HG03460 (cell line): ENCODE measurements around the gene SNX14.
"Not testable (repeated sequence)": the region's sequence is repeated elsewhere in the genome, so short reads cannot be mapped to it uniquely, and the experiment has no call there.

Experiments used
- ATAC-seq: cut with Tn5 transposase; IDR thresholded peaks from one replicate; pipeline ENCODE4 v1.9.1; 2021; ENCODE audit not compliant: unreplicated experiment

The SNX14 gene

DNA sequence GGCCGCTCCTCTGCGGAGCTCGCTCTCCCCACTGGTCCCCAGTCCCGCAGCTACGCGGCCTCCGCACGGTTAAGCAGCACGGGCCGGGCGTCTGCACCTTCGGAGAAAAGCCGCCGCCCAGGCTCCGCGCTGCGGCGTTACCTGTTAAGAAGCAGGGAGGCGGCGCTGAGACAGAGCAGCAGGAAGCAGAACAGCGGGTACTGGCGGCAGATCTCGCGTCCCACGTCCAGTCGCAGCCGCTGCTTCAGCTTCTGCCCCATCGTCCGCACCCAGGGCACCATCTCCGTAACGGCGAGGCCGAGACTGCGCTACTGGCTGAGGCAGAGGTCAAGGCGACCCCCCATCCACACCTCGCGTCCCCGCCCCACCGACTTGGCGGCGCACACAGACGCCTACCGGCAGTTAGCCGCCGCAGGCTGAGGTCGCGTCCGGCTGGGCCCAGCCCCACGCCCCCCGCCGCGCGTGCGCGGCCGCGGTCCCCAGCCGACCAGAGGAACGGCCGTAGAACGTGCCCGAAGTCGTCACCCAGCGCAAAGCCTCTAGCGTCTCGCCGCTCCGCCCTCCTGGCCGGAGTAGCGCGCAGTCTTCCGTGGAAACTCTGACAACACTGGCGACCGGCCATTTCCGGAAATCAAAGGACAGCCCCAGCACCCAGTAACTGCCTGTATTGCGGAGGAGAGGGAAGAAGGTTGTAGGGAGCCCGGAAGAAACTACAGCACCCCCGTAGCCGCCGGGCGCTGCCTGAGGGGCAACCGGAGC is at the start of gene SNX14:
Gene SNX14, minus strand, starts transcription at position 421 of the 759 bp plus-strand sequence. Its CDS starts 140 bp downstream, at position 281.
- ATAC-seq: peak; percentile 87

- peak; percentile 63 for ATAC-seq
Observed at GRCh38 chr6:85642774-85643536, 49.3 kb upstream of the SNX14 start, which contains the start of gene SYNCRIP. Gene SYNCRIP, minus strand, starts transcription at chr6:85642886. Its CDS starts 1,447 bp downstream, at chr6:85641439.

DNA sequence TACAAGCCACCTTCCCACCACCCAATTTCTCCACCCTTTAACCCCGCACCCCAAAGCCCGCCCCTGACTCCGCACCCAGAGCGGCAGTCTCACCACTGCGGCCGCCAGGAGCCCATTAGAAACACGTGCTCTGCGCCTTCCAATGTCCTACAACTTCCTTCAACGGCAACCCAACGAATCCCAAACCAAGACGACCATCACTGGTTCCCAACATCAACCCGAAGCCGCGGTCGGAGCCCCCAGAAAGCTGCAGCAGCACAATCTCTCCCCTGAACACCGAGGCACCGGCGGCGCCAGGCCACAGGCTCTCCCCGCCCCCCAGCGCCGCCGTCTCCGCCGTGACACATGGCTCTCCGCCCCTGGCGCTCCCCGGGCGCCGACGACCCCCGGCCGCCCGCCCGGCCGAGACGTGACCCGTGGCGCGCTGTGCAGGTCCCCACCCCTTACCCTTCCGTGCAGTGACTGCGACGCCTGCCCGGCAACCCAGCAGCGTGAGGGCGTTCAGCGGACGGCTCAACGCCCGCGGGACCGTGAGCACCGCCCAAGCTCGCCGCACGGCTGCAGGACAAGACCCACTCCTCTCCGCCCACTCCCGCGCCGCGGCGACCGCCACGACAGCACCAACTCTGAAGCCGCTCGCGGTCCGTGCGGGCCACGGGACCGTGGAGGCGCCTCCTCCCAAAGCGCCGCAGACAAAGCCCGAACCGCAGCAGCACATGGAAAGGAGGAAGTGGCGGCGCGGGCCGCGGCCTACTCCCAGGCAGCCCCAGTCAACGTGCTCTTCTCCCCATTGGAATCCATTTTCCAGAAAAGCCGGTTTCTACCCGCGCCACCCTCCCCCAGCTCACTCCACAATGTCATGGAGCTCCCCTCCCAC is 48.5 kb upstream of the SNX14 start:
- ATAC-seq: no peak

DNA sequence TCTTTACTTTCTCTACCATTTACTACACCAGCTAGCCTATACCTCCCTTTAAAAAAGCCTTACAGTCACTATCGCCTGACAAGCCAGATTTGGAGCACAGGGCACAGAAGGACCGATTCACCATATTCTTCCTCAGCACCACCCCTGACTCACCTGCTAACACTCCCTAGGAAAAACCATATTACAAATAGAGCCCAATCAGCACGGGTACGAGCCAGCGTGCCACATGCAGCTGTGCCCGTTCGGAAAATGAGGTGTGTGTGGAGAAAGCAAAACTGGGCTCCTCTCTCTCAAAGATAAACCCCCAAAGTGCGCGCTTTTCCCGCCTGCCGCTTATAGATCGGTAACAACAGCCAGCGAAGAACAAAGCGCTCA is 47.9 kb upstream of the SNX14 start:
- ATAC-seq: no peak

DNA sequence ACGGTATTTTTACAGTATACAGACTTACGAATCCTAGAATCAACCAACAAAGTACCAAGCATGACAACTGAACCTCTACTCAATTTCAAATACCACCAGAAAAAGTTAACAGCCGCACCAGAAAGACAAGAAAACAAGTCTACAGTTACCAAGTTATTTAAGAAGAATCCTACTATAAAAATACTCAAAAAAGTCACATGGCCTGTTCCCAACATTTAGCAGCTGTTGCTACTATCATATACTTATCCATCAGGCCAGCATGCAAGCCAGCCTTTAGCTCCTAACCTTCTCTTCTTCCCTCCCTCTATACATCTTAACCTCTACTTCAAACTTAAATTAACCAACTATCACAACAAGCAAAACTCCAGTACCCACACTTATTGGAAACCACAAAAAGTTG is 47.2 kb upstream of the SNX14 start:
- no peak for ATAC-seq

GRCh38 chr6:85637579-85637978 is 43.9 kb upstream of the SNX14 start:
- ATAC-seq: no peak

DNA sequence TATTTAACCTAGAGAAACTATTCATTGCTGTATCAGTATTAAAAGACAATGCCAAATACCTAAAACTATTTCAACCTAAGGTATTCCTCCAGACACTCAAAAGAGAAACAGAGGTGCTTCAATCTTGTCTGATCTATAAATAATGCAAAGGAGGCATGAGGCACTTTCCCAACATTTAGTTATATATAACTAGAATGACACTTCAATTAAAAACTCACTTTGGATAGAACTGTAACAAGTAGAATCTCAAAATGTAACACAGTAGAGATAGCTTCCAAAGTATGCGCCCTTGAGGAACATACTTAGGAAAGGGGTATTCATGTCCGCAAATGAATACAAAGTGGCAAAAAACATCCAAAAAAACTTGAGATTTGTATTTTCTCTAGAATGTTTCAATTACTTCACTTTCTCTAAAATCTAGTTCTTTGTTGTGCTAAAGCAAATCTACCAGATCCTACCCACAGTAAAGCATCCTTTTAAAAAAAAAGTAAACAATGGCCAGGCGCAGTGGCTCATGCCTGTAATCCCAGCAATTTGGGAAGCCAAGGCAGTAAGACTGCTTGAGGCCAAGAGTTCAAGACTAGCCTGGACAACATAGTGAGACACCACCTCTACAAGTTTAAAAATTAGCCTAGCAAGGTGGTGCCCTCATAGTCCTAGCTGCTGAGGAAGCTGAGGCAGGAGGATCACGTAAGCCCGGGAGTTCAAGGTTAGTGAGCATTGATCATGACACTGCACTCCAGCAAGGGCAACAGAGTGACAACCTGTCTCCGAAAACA is 38.7 kb upstream of the SNX14 start:
- ATAC-seq: no peak

GRCh38 chr6:85631117-85631516 is 37.5 kb upstream of the SNX14 start:
- ATAC-seq: not testable (repeated sequence)

GRCh38 chr6:85628353-85628752 is 34.7 kb upstream of the SNX14 start:
- no peak for ATAC-seq

GRCh38 chr6:85620308-85620707 is 26.6 kb upstream of the SNX14 start:
- ATAC-seq: no peak

DNA sequence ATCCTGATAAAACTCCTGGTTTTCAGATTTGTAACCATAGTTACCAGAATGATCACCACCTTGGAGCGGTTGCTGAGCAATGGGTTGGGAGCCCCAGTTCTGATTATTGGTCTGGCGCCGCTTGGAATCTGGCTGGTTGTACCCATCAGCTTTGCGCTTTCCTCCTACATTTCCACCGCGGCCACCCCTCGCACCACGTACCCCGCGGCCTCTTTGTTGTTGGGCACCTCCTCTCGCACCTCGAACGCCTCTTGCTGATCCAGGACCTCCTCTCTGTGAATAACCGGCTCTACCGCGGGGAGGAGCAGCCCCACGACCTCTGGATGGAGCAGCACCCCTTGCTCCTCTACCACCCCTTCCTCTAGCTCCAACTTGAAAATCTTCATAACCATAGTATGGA is 21.1 kb upstream of the SNX14 start:
- no peak for ATAC-seq

- ATAC-seq: no peak
Observed at GRCh38 chr6:85612690-85613474, 19.2 kb upstream of the SNX14 start.

GRCh38 chr6:85610182-85610895 is 16.7 kb upstream of the SNX14 start:
- no peak for ATAC-seq

DNA sequence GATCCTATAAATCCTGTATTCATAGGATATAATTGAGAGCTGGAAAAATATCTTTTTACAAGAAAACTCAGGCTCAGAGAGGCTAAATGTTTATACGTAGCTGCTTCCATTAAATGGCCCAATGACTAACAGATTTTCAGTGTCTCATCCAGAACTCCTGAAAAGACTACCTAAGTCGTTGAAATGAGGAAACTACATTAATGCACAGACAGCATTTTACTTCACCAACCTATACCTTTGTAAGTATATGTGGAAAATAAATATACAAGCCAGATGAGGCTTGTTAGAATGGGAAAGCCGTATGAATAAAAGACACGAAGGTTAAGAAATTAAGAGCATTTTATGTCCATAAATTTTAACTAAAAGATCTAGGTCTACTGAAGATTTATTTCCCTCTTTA is 8.4 kb upstream of the SNX14 start:
- no peak for ATAC-seq

DNA sequence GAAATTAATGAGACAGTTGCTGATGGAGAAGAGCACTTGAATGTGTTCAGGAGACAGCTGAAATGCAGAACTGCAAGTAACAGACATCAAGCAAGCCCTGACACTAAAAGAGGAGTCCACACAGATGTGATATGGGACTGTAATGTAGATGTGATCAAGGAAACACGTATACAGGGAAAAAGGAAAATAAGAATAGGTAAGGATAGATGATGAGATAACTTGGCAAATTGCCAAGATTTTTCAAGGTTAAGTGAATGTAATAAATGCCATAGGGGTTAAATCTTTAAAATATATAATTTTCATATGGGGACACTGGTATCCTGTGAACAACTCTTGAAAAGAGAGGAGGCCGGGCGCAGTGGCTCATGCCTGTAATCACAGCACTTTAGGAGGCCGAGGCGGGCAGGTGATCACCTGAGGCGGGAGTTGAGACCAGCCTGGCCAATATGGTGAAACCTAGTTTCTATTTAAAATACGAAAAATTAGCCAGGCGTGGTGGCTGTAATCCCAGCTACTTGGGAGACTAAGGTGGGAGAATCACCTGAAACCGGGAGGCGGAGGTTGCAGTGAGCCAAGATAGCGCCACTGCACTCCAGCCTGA is 7.2 kb upstream of the SNX14 start:
- ATAC-seq: no peak

DNA sequence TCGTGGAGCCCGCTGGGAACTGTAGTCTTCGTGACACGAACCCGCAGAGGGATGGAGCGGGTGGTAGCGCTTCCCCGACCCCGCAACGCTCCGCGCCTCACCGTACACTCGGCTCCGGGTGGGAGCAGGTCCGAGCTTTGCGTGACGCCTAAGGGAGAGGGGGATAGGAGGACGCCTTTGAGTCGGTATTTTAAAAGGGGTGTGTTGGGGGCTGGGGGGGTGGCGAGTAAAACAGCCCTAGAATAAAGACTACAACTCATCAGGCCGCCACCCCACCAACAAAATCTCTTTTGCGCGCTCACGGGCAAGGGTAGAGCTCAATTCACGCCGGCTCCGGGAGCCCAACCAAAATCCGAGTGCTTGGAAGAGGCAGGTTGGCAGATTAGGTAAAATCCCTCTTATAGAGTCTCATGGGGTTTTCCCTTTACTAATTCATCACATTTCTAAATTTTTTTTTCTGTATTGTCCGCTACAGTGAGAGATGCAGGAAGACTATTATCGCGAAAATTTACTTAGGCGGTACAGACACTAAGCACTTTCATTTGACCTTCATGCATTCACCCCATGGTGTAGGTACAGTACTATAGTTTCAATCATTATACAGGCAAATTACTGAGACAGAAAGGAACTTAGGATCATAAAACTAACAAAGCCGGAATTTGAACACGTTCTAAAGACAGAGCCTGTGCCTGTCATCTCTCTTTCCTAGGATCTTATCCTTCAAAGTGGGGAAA is 706 bp upstream of the SNX14 start:
- ATAC-seq: peak; percentile 10

DNA sequence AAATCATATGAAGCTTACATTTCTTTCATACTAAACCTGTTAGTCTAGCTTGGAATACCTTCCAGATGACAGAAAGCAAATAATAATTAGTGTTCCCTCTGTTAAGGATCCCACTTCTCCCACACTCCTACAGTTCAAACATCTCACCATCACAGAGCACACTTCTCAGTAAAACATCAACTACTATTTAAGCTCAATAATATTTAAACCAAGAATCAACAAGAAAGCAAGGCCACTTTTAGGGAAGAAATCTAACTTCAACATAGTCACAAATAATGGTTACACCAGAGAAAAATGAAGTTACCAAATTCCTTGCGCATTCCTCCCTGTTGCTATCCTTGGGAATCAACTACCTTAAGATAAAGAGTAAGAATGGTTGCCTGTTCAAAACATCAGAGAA is 1.6 kb downstream of the SNX14 start:
- ATAC-seq: no peak

GRCh38 chr6:85591207-85591606 is 2.5 kb downstream of the SNX14 start:
- ATAC-seq: no peak
